ENCODE measurements around the gene CLBA1.

GRCh38 chr14:104938960-104939359, 46.6 kb upstream of the CLBA1 start:
- TF ChIP-seq EZH2 (IDR thresholded peaks at IDR 0.05) (no peak), POLR2AphosphoS5 (IDR thresholded peaks at IDR 0.05; ENCODE audit: borderline replicate concordance, low read depth, low read length) (no peak)

All from SK-N-MC (cell line).